Caco-2 (cell line): Measurements from ENCODE around the gene HYAL1. TPM values are rescaled to one million over a fixed set of nuclear protein-coding genes. Genes with fewer than 3 reads are reported as not detected.

Experiments used
- BruUV-seq: library from RNA; stranded (reverse); fragments of 400-500 nt; replicated peaks from 2 replicates; lab custom pipeline; 2021; lab: Mats Ljungman, UMichigan
- CTCF ChIA-PET: fragments of 300-600 bp; sonication (Branson Sonifier 250); formaldehyde crosslinking; loops from one replicate; lab custom pipeline; 2022; ENCODE audit warnings: antibody characterized with exemption; lab: Charles Lee
- POLR2A ChIA-PET: fragments of 300-600 bp; sonication (Branson Sonifier 250); formaldehyde crosslinking; loops from one replicate; lab custom pipeline; 2022; ENCODE audit warnings: antibody characterized with exemption; lab: Charles Lee
- DNase-seq, 2 experiments: peaks; one replicate each; pipeline versions ENCODE4 v3.0.0 to v3.0.0-alpha.2; 2020 to 2022
- H3K27me3 ChIP-seq: replicated peaks from 2 replicates; pipeline ENCODE4 v1.6.0; 2011; ENCODE audit warnings: low read length; ENCODE audit not compliant: control insufficient read depth, insufficient read depth
- H3K36me3 ChIP-seq: 2 replicates; pipeline ENCODE4 v1.5.1; 2011; ENCODE audit warnings: low read length; ENCODE audit not compliant: control insufficient read depth, insufficient read depth
- H3K4me1 ChIP-seq: fragments of 250-450 bp; sonication (Bioruptor Pico); 2 replicates; pipeline ENCODE4 v1.5.1; 2020; ENCODE audit warnings: mild to moderate bottlenecking
- H3K4me3 ChIP-seq: 2 replicates; pipeline ENCODE4 v1.5.1; 2011; ENCODE audit warnings: low read depth, mild to moderate bottlenecking, control low read depth, low read length
- H3K9me3 ChIP-seq: fragments of 250-450 bp; sonication (Bioruptor Pico); 2 replicates; pipeline ENCODE4 v1.5.1; 2020; ENCODE audit warnings: mild to moderate bottlenecking, moderate library complexity
- H3K27ac Mint-ChIP-seq: one replicate; pipeline ENCODE4 v1.8.0; 2022; ENCODE audit warnings: mixed read lengths; ENCODE audit not compliant: unreplicated experiment
- H3K27me3 Mint-ChIP-seq: one replicate; pipeline ENCODE4 v1.8.0; 2022; ENCODE audit warnings: mixed read lengths; ENCODE audit not compliant: insufficient read depth, unreplicated experiment
- H3K36me3 Mint-ChIP-seq: one replicate; pipeline ENCODE4 v1.8.0; 2022; ENCODE audit warnings: mild to moderate bottlenecking, mixed read lengths; ENCODE audit not compliant: insufficient read depth, unreplicated experiment
- H3K4me1 Mint-ChIP-seq: one replicate; pipeline ENCODE4 v1.8.0; 2022; ENCODE audit warnings: low read depth, mixed read lengths; ENCODE audit not compliant: unreplicated experiment
- H3K4me3 Mint-ChIP-seq: one replicate; pipeline ENCODE4 v1.8.0; 2022; ENCODE audit warnings: mild to moderate bottlenecking, moderate library complexity, mixed read lengths; ENCODE audit not compliant: unreplicated experiment
- H3K9me3 Mint-ChIP-seq: one replicate; pipeline ENCODE4 v1.8.0; 2022; ENCODE audit warnings: mixed read lengths; ENCODE audit not compliant: unreplicated experiment
- intact Hi-C: fragments of 100-400 bp; cut with micrococcal nuclease; formaldehyde crosslinking; loops from one replicate; pipeline ENCODE4 v1.10.0; 2022; ENCODE audit not compliant: unreplicated experiment
- total RNA-seq: library from RNA; stranded (reverse); gene quantifications from 2 replicates; pipeline ENCODE4 v1.2.3, GENCODE V29; 2022
- TF ChIP-seq, protein P1 (sequence below), 2 experiments: fragments of 200-600 bp in 1 of 2; IDR thresholded peaks; 1 replicate in 1 of 2; 2 replicates in 1 of 2; pipeline versions ENCODE4 v1.5.1 to v1.8.0; 2011 to 2022; ENCODE audit warnings: antibody characterized with exemption in 1 of 2, control low read depth in 1 of 2, inconsistent platforms in 1 of 2, low read depth in 1 of 2, low read length in 1 of 2, mild to moderate bottlenecking in 1 of 2, moderate library complexity in 1 of 2; ENCODE audit not compliant: insufficient read depth in 1 of 2, severe bottlenecking in 1 of 2, unreplicated experiment in 1 of 2

HYAL1 gene
- total RNA-seq, 1 experiment from 2014 or later = 2.3 TPM

DNA sequence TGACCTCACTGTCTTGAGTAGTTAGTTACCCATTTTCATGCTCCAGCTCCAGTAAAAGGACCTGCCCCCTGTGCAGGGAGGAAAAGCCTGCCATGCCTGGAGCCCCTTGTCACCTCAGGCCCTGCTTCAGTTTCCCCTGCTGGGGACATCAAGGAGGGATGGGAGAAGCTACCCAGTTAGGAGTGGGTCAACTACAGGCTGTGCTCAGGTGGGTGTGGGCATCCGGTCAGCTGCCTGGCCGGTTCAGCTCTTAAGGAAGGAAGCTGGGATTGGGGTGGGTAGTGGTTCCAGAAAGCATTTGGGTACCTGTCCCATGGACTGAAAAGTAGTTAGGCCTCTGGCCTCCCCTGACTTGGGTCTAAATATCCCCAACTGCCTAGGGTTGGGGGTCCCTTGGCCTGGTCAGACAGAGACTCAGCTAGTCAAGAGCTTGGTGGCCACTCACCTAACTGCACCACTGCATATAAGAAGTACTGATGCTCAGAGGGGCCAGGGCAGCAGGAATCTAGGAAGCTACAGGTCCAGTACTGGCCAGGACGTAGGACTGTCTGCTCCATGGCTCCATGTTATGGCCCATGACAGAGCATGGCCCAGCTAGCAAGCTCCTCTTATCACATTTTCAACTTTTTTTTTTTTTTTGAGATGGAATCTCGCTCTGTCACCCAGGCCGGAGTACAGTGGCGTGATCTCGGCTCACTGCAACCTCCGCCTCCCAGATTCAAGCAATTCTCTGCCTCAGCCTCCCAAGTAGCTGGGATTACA is 23.9 kb downstream of the HYAL1 start:
- ChIA-PET CTCF (interaction anchor here (0.6 to 1.2 kb wide), 6 partner anchors 12 to 145 kb away, joined by 3 to 4 read pairs (median 4); partner anchors contain the start of genes HYAL3 and NAA80), POLR2A (interaction anchor here (0.9 kb wide), 1 partner anchor 44 kb away, joined by 3 read pairs; the partner anchor contains the start of gene GNAI2)
- intact Hi-C loops = loop anchor here (2.0 kb wide), 1 partner anchor 19 kb away; the partner anchor contains the start of genes HYAL3 and NAA80
- BruUV-seq = no TSS peak
- Histone ChIP-seq H3K4me1 (no peaks in the 10 kb centered on the region; the same call in 1 of the 2 replicates), H3K4me3 (no peak overlapping the region), H3K27me3 (no peaks in the 10 kb centered on the region), H3K9me3 (no peaks in the 10 kb centered on the region), H3K36me3 (peaks cover 2% of the 10 kb centered on the region; the same call in 1 of the 2 replicates)
- H3K27me3 Mint-ChIP-seq = no peaks in the 10 kb centered on the region
- H3K4me3 Mint-ChIP-seq = no peak overlapping the region
- no peak for DNase-seq
- H3K4me1 Mint-ChIP-seq = peaks cover 3% of the 10 kb centered on the region
- TF ChIP-seq, protein P1, sequence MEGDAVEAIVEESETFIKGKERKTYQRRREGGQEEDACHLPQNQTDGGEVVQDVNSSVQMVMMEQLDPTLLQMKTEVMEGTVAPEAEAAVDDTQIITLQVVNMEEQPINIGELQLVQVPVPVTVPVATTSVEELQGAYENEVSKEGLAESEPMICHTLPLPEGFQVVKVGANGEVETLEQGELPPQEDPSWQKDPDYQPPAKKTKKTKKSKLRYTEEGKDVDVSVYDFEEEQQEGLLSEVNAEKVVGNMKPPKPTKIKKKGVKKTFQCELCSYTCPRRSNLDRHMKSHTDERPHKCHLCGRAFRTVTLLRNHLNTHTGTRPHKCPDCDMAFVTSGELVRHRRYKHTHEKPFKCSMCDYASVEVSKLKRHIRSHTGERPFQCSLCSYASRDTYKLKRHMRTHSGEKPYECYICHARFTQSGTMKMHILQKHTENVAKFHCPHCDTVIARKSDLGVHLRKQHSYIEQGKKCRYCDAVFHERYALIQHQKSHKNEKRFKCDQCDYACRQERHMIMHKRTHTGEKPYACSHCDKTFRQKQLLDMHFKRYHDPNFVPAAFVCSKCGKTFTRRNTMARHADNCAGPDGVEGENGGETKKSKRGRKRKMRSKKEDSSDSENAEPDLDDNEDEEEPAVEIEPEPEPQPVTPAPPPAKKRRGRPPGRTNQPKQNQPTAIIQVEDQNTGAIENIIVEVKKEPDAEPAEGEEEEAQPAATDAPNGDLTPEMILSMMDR (IDR thresholded peaks at IDR 0.05; ENCODE audit: insufficient read depth in 1 of 2, low read depth in 1 of 2, low read length in 1 of 2, severe bottlenecking in 1 of 2, unreplicated experiment in 1 of 2) = no peak
- H3K36me3 Mint-ChIP-seq = peaks cover under 1% of the 10 kb centered on the region
- H3K27ac Mint-ChIP-seq = no peak overlapping the region
- H3K9me3 Mint-ChIP-seq = no peaks in the 10 kb centered on the region

DNA sequence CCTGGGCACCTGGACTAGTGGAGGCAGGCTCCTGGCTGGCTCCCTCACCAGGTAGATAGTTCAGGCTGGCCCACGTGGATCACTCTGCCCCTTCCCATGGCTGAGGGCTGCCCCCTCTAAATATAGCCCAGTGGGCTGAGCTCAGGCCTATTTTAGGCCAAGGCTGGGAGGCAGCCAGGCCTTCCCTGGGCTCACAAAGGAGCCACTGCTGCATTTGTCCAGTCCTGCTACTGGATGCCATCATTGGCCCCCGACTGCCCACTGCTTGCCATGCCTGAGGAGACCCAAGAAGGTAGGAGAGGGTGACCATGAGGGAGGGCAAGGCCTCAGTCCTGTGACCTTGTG is 24.5 kb downstream of the HYAL1 start, which contains the start of gene LSMEM2:
LSMEM2 (plus strand) TSS at position 208 of the 345 bp plus-strand sequence; CDS start at position 235, 27 bp downstream.
- Histone ChIP-seq H3K36me3 (peaks cover 2% of the 10 kb centered on the region; the same call in 1 of the 2 replicates), H3K4me3 (no peak within 1 kb of the TSS), H3K9me3 (no peaks in the 10 kb centered on the region), H3K27me3 (no peaks in the 10 kb centered on the region), H3K4me1 (peaks cover 4% of the 10 kb centered on the region; the same call in 1 of the 2 replicates)
- POLR2A ChIA-PET = interaction anchor here (0.9 kb wide), 1 partner anchor 43 kb away, joined by 3 read pairs; the partner anchor contains the start of gene GNAI2
- Mint-ChIP-seq H3K36me3 (peaks cover 7% of the 10 kb centered on the region), H3K4me1 (peaks cover 8% of the 10 kb centered on the region), H3K9me3 (no peaks in the 10 kb centered on the region), H3K27ac (no peak within 1 kb of the TSS), H3K4me3 (no peak within 1 kb of the TSS), H3K27me3 (no peaks in the 10 kb centered on the region)
- DNase-seq = no peak
- TF ChIP-seq, protein P1 (IDR thresholded peaks at IDR 0.05; ENCODE audit: insufficient read depth in 1 of 2, low read depth in 1 of 2, low read length in 1 of 2, severe bottlenecking in 1 of 2, unreplicated experiment in 1 of 2) = no peak
- no TSS peak for BruUV-seq
- CTCF ChIA-PET = interaction anchor here (0.6 to 1.2 kb wide), 3 partner anchors 13 to 29 kb away, joined by 3 to 4 read pairs (median 3); partner anchors contain the start of genes HYAL3 and NAA80
- intact Hi-C loops = no loop called here

DNA sequence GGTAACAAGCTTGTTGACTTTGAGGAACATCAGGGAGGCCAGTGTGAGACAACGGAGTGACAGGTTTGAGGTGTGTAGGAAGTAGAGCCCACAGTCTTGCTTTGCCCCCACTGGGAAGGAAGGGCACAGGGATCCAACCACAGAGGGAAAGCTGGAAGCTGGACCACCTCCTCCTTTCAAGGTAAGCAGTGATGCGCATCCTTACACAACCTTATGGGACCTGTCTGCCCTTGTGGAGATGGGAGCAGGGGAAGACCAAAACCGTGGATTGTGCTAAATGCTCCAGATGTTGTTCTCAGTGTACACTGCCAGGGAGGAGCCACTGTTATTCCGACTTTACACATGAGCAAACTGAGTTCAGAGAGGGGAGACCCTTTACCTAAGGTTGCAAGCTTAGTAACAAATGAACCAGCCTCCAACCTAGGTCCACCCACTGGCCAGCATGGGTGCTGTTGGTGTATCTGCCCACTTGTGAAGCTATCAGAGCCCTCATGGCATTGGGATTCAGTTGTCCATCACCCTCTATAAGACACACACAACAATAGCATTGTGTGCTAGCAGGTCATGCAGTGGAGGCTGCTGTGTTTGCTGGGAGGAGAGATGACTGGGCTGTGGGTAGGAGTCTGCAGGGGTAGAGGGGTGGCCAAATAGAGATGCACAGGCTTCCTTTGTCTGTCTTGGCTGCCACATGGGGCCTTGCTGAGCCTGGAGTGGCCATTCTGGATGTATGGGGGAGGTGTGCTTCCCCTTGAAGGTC is 25.1 kb downstream of the HYAL1 start:
- TF ChIP-seq, protein P1 (IDR thresholded peaks at IDR 0.05; ENCODE audit: insufficient read depth in 1 of 2, low read depth in 1 of 2, low read length in 1 of 2, severe bottlenecking in 1 of 2, unreplicated experiment in 1 of 2) = no peak
- Mint-ChIP-seq H3K27me3 (no peaks in the 10 kb centered on the region), H3K27ac (no peak overlapping the region), H3K36me3 (peaks cover 8% of the 10 kb centered on the region), H3K4me3 (no peak overlapping the region), H3K4me1 (peaks cover 8% of the 10 kb centered on the region), H3K9me3 (no peaks in the 10 kb centered on the region)
- H3K4me3 ChIP-seq = no peak overlapping the region
- intact Hi-C loops = no loop called here
- peaks cover 5% of the 10 kb centered on the region for H3K4me1 ChIP-seq
- H3K27me3 ChIP-seq = no peaks in the 10 kb centered on the region
- ChIA-PET POLR2A (no interaction called here), CTCF (interaction anchor here (1.2 kb wide), 1 partner anchor 21 kb away, joined by 3 read pairs; the partner anchor contains the start of genes HYAL3 and NAA80)
- no peaks in the 10 kb centered on the region for H3K9me3 ChIP-seq
- peaks cover 2% of the 10 kb centered on the region; the same call in 1 of the 2 replicates for H3K36me3 ChIP-seq
- no peak for DNase-seq
- BruUV-seq = no TSS peak
